H9 (cell line): ENCODE data around the gene INPP5E. TPM values are rescaled to one million over a fixed set of nuclear protein-coding genes. Genes with fewer than 3 reads are reported as not detected.
A peak's percentile ranks its signal among the peaks of the same experiment; 100 is the strongest.

Experiments used
- DNase-seq: peaks from one replicate; pipeline ENCODE4 v3.0.0-alpha.2; 2017
- H2AFZ ChIP-seq: one replicate; pipeline ENCODE4 v1.6.1; 2013; ENCODE audit warnings: mild to moderate bottlenecking, low read length, control low read depth, moderate library complexity
- H2AK5ac ChIP-seq: 2 replicates; pipeline ENCODE4 v1.6.1; 2013; ENCODE audit warnings: low read length, control low read depth, mixed read lengths; ENCODE audit not compliant: insufficient read length
- H2BK120ac ChIP-seq: one replicate; pipeline ENCODE4 v1.6.1; 2013; ENCODE audit warnings: low read depth, mild to moderate bottlenecking, low read length, control low read depth, inconsistent platforms; ENCODE audit not compliant: poor library complexity, severe bottlenecking
- H2BK12ac ChIP-seq: 2 replicates; pipeline ENCODE4 v1.6.1; 2013; ENCODE audit warnings: low read length, control low read depth, mixed read lengths, low read depth; ENCODE audit not compliant: insufficient read length
- H2BK15ac ChIP-seq: 2 replicates; pipeline ENCODE4 v1.6.1; 2013; ENCODE audit warnings: low read depth, low read length, control low read depth
- H2BK20ac ChIP-seq: one replicate; pipeline ENCODE4 v1.6.1; 2013; ENCODE audit warnings: low read depth, mild to moderate bottlenecking, low read length, control low read depth, inconsistent platforms; ENCODE audit not compliant: poor library complexity, severe bottlenecking
- H2BK5ac ChIP-seq: 2 replicates; pipeline ENCODE4 v1.6.1; 2013; ENCODE audit warnings: low read length, control low read depth, mixed read lengths; ENCODE audit not compliant: insufficient read length
- H3K14ac ChIP-seq: 2 replicates; pipeline ENCODE4 v1.6.1; 2013; ENCODE audit warnings: low read length, control low read depth; ENCODE audit not compliant: insufficient read depth
- H3K18ac ChIP-seq: 2 replicates; pipeline ENCODE4 v1.6.1; 2013; ENCODE audit warnings: low read depth, mild to moderate bottlenecking, mixed read lengths, low read length, control low read depth; ENCODE audit not compliant: insufficient read length
- H3K23ac ChIP-seq: 2 replicates; pipeline ENCODE4 v1.6.1; 2013; ENCODE audit warnings: low read length, control low read depth, mixed read lengths, low read depth; ENCODE audit not compliant: insufficient read length
- H3K23me2 ChIP-seq: 2 replicates; pipeline ENCODE4 v1.6.1; 2013; ENCODE audit warnings: low read depth, mild to moderate bottlenecking, mixed read lengths, low read length, control low read depth; ENCODE audit not compliant: insufficient read length, poor library complexity, severe bottlenecking
- H3K27ac ChIP-seq: 2 replicates; pipeline ENCODE4 v1.5.1; 2013; ENCODE audit warnings: low read length, control low read depth, mixed read lengths, low read depth; ENCODE audit not compliant: insufficient read length
- H3K27me3 ChIP-seq: 2 replicates; pipeline ENCODE4 v1.6.1; 2013; ENCODE audit warnings: low read length, control low read depth, inconsistent platforms; ENCODE audit not compliant: insufficient read depth
- H3K4ac ChIP-seq: 2 replicates; pipeline ENCODE4 v1.6.1; 2013; ENCODE audit warnings: low read depth, mild to moderate bottlenecking, control low read depth, inconsistent platforms, low read length, moderate library complexity
- H3K4me1 ChIP-seq: 2 replicates; pipeline ENCODE4 v1.6.1; 2013; ENCODE audit warnings: low read length, control low read depth, inconsistent platforms; ENCODE audit not compliant: insufficient read depth
- H3K4me2 ChIP-seq: 2 replicates; pipeline ENCODE4 v1.6.1; 2013; ENCODE audit warnings: low read length, control low read depth, mixed read lengths; ENCODE audit not compliant: insufficient read length, insufficient read depth
- H3K56ac ChIP-seq: 2 replicates; pipeline ENCODE4 v1.6.1; 2013; ENCODE audit warnings: low read depth, mild to moderate bottlenecking, mixed read lengths, low read length, control low read depth; ENCODE audit not compliant: insufficient read length
- H3K79me1 ChIP-seq: 2 replicates; pipeline ENCODE4 v1.6.1; 2013; ENCODE audit warnings: low read depth, mild to moderate bottlenecking, moderate library complexity, low read length, control low read depth, inconsistent platforms; ENCODE audit not compliant: insufficient read depth, poor library complexity, severe bottlenecking
- H3K79me2 ChIP-seq: 2 replicates; pipeline ENCODE4 v1.6.1; 2013; ENCODE audit warnings: low read length, control low read depth, inconsistent platforms; ENCODE audit not compliant: insufficient read depth
- H3K9ac ChIP-seq: 2 replicates; pipeline ENCODE4 v1.6.1; 2013; ENCODE audit warnings: low read length, control low read depth, mixed read lengths; ENCODE audit not compliant: insufficient read length; ENCODE audit errors: extremely low read depth
- H3K9me3 ChIP-seq: one replicate; pipeline ENCODE4 v1.6.1; 2013; ENCODE audit warnings: low read depth, low read length, inconsistent platforms; ENCODE audit not compliant: control insufficient read depth
- H3T11ph ChIP-seq: one replicate; pipeline ENCODE4 v1.6.1; 2013; ENCODE audit warnings: mild to moderate bottlenecking, low read length, control low read depth, inconsistent platforms
- H4K20me1 ChIP-seq: one replicate; pipeline ENCODE4 v1.6.1; 2013; ENCODE audit not compliant: control insufficient read depth, insufficient read length, insufficient read depth
- H4K5ac ChIP-seq: 2 replicates; pipeline ENCODE4 v1.6.1; 2013; ENCODE audit warnings: low read depth, mild to moderate bottlenecking, mixed read lengths, low read length, control low read depth; ENCODE audit not compliant: insufficient read length
- H4K8ac ChIP-seq: replicated peaks from 2 replicates; pipeline ENCODE4 v1.6.1; 2013; ENCODE audit warnings: low read length, control low read depth, mixed read lengths, low read depth; ENCODE audit not compliant: insufficient read length
- H4K91ac ChIP-seq: 2 replicates; pipeline ENCODE4 v1.6.1; 2013; ENCODE audit warnings: low read depth, mild to moderate bottlenecking, moderate library complexity, mixed read lengths, low read length, control low read depth; ENCODE audit not compliant: insufficient read length
- H3K27ac Mint-ChIP-seq, 3 experiments: 2 replicates in 2 of 3; 3 replicates in 1 of 3; pipeline ENCODE4 v1.8.0; 2020 to 2021; ENCODE audit warnings: mixed read lengths in 3 of 3, mild to moderate bottlenecking in 1 of 3, moderate library complexity in 1 of 3
- H3K27me3 Mint-ChIP-seq: 2 replicates; pipeline ENCODE4 v1.8.0; 2021; ENCODE audit warnings: low read depth, mild to moderate bottlenecking, moderate library complexity, mixed read lengths
- H3K36me3 Mint-ChIP-seq, 3 experiments: 2 replicates in 2 of 3; 3 replicates in 1 of 3; pipeline ENCODE4 v1.8.0; 2020 to 2021; ENCODE audit warnings: low read depth in 3 of 3, mixed read lengths in 3 of 3; ENCODE audit not compliant: insufficient read depth in 1 of 3
- H3K4me1 Mint-ChIP-seq, 2 experiments: 2 replicates each; pipeline ENCODE4 v1.8.0; 2020; ENCODE audit warnings: mixed read lengths in 2 of 2
- H3K4me3 Mint-ChIP-seq, 2 experiments: 2 replicates in 1 of 2; 3 replicates in 1 of 2; pipeline ENCODE4 v1.8.0; 2020 to 2021; ENCODE audit warnings: mild to moderate bottlenecking in 2 of 2, mixed read lengths in 2 of 2, moderate library complexity in 1 of 2
- H3K9me3 Mint-ChIP-seq, 2 experiments: 2 replicates in 1 of 2; 3 replicates in 1 of 2; pipeline ENCODE4 v1.8.0; 2020; ENCODE audit warnings: mild to moderate bottlenecking in 2 of 2, mixed read lengths in 2 of 2, moderate library complexity in 1 of 2
- CTCF ChIP-seq: fragments of 200-600 bp; sonication (generic); conservative IDR thresholded peaks from 3 replicates; pipeline ENCODE4 v1.8.0; 2021; ENCODE audit warnings: antibody characterized with exemption, mild to moderate bottlenecking
- WGBS: extraction: QIAGEN DNeasy Blood & Tissue Kit; methylation state at CpG from one replicate; pipeline ENCODE4 v1.1.7; 2013; ENCODE audit warnings: missing lambda C conversion rate, low lambda C conversion rate, mixed read lengths; ENCODE audit not compliant: insufficient read length; ENCODE audit errors: extremely low coverage; 5-methylcytosine and 5-hydroxymethylcytosine counted together
- total RNA-seq: library from RNA; stranded (reverse); gene quantifications from 2 replicates; pipeline ENCODE4 v1.2.1, GENCODE V29; 2021

The INPP5E gene
- total RNA-seq, 1 experiment from 2014 or later, result 21.0 TPM

GRCh38 chr9:136473354-136473721, 33.7 kb upstream of the INPP5E start:
- Histone ChIP-seq H3K4me1 (no peaks in the 10 kb centered on the region), H4K20me1 (no peaks in the 10 kb centered on the region)
- no CpG with 5 or more reads among the region's 14 CpGs for WGBS

More at GRCh38 chr9:136473354-136473721, 33.7 kb upstream of the INPP5E start:
- H3K18ac ChIP-seq, result no peak overlapping the region
- no peak overlapping the region for H3K56ac ChIP-seq
- no peak overlapping the region for H3K9ac ChIP-seq
- no peak overlapping the region for H3K4me2 ChIP-seq
- Mint-ChIP-seq H3K36me3 (peaks cover 37 to 87% (median 80%) of the 10 kb centered on the region in 3 experiments; a peak in 6 of 7 replicates), H3K27me3 (no peaks in the 10 kb centered on the region), H3K4me1 (no peaks in the 10 kb centered on the region), H3K9me3 (no peaks in the 10 kb centered on the region), H3K4me3 (no peak overlapping the region; a peak in 1 of 5 replicates), H3K27ac (0 out of 7 replicates have a peak overlapping the region, but pooled peaks of 1 of the 3 experiments have one; percentile 48)
- H2BK5ac ChIP-seq, result no peak overlapping the region
- no peak overlapping the region for H2AK5ac ChIP-seq
- H2BK12ac ChIP-seq, result no peak overlapping the region
- no peak overlapping the region for H2AFZ ChIP-seq
- TF ChIP-seq CTCF, result no peak
- no peak overlapping the region for H3K4ac ChIP-seq
- no peak overlapping the region for H2BK15ac ChIP-seq
- H2BK20ac ChIP-seq, result no peak overlapping the region
- H3K27ac ChIP-seq, result no peak overlapping the region
- H3K79me1 ChIP-seq, result peaks cover 29% of the 10 kb centered on the region
- no peak overlapping the region for H2BK120ac ChIP-seq
- no peak overlapping the region for H4K8ac ChIP-seq
- H4K91ac ChIP-seq, result no peak overlapping the region
- no peak overlapping the region for H3K23ac ChIP-seq
- no peak overlapping the region for H4K5ac ChIP-seq
- H3K23me2 ChIP-seq, result no peaks in the 10 kb centered on the region
- H3K27me3 ChIP-seq, result no peaks in the 10 kb centered on the region
- H3K9me3 ChIP-seq, result no peaks in the 10 kb centered on the region
- no peak overlapping the region for H3T11ph ChIP-seq
- no peak for DNase-seq
- no peak overlapping the region for H3K14ac ChIP-seq
- peaks cover 27% of the 10 kb centered on the region; the same call in 1 of the 2 replicates for H3K79me2 ChIP-seq
